ENCODE results near the gene CEP95.
"Not testable (repeated sequence)": the region's sequence is repeated elsewhere in the genome, so short reads cannot be mapped to it uniquely, and the experiment has no call there.

Gene CEP95

GRCh38 chr17:64506576-64507412 lies at the start of gene CEP95:
CEP95 (plus strand) TSS chr17:64506977; CDS start chr17:64507098, 121 bp downstream.
- DNase-seq, result peak; percentile 92

- DNase-seq, result no peak
These were observed 49.6 kb upstream of the CEP95 start for GRCh38 chr17:64457156-64457555.

GRCh38 chr17:64458756-64459155 lies 48.0 kb upstream of the CEP95 start:
- DNase-seq, result no peak

- DNase-seq, result no peak
These were observed 47.5 kb upstream of the CEP95 start for GRCh38 chr17:64459284-64459747.

- DNase-seq, result not testable (repeated sequence)
These were observed 47.0 kb upstream of the CEP95 start for GRCh38 chr17:64459818-64460217.

- no peak for DNase-seq
These were observed 45.8 kb upstream of the CEP95 start for GRCh38 chr17:64460955-64461354.

GRCh38 chr17:64461788-64462187 lies 45.0 kb upstream of the CEP95 start:
- no peak for DNase-seq

- no peak for DNase-seq
These were observed 40.6 kb upstream of the CEP95 start for GRCh38 chr17:64466019-64466735.

- not testable (repeated sequence) for DNase-seq
These were observed 39.9 kb upstream of the CEP95 start for GRCh38 chr17:64466834-64467233.

GRCh38 chr17:64470625-64471024 lies 36.2 kb upstream of the CEP95 start:
- DNase-seq, result no peak

- DNase-seq, result no peak
These were observed 35.3 kb upstream of the CEP95 start for GRCh38 chr17:64471440-64471839.

GRCh38 chr17:64472564-64472963 lies 34.2 kb upstream of the CEP95 start:
- no peak for DNase-seq

- DNase-seq, result no peak
These were observed 28.9 kb upstream of the CEP95 start for GRCh38 chr17:64477849-64478248.

- no peak for DNase-seq
These were observed 25.8 kb upstream of the CEP95 start for GRCh38 chr17:64480951-64481350.

- DNase-seq, result no peak
These were observed 22.4 kb upstream of the CEP95 start for GRCh38 chr17:64484380-64484779.

GRCh38 chr17:64488301-64488700 lies 18.5 kb upstream of the CEP95 start:
- DNase-seq, result no peak

- peak; percentile 20 for DNase-seq
These were observed 15.5 kb upstream of the CEP95 start for GRCh38 chr17:64491034-64491860.

- DNase-seq, result no peak
These were observed 14.8 kb upstream of the CEP95 start for GRCh38 chr17:64491994-64492393.

- DNase-seq, result no peak
These were observed 14.2 kb upstream of the CEP95 start for GRCh38 chr17:64492481-64493109.

- no peak for DNase-seq
These were observed 12.7 kb upstream of the CEP95 start for GRCh38 chr17:64494121-64494520.

GRCh38 chr17:64495300-64495699 lies 11.5 kb upstream of the CEP95 start:
- not testable (repeated sequence) for DNase-seq

GRCh38 chr17:64496348-64496785 lies 10.4 kb upstream of the CEP95 start:
- no peak for DNase-seq
